Measurements from ENCODE around the gene SPON2.

Gene SPON2

DNA sequence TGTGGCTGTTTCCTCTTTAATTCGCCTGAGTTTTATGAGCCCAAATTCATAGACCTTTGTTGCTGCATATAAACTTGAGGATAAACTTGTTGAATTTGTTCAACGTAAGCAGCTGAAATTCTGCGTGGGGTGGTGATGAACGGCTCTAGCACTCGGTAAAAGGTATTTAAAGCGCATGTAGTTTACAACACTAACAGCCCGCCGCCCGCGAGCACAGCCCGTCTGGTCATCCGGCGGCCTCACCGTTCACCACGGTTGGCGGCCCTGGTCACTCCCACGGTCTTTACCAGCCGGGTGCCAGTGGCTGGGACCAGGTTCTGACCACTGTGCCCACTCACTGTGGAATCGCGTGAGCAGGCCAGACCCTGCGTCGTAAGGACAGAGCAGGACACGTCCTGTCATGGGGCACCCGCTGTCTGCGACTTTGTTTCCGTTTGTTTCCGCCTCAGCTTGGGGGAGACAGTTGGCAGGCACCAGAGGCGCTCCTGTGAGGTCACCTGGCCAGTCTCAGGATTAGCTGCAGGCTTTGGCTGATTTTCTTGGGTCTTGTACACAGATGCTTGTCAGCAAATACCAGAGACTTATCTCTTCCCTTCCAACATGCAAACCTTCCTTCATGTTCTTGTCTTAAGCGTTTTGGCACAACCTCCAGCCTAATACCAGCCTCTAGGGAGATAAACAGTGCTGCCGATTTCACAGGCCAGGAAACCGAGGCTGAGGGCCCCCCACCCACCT lies 36.8 kb upstream of the SPON2 start:
- H3K4me3 ChIP-seq (ENCODE audit: low read depth, low read length): no peak overlapping the region

GRCh38 chr4:1208266-1208961 lies 36.0 kb upstream of the SPON2 start:
- H3K4me3 ChIP-seq (ENCODE audit: low read depth, low read length): no peak overlapping the region

DNA sequence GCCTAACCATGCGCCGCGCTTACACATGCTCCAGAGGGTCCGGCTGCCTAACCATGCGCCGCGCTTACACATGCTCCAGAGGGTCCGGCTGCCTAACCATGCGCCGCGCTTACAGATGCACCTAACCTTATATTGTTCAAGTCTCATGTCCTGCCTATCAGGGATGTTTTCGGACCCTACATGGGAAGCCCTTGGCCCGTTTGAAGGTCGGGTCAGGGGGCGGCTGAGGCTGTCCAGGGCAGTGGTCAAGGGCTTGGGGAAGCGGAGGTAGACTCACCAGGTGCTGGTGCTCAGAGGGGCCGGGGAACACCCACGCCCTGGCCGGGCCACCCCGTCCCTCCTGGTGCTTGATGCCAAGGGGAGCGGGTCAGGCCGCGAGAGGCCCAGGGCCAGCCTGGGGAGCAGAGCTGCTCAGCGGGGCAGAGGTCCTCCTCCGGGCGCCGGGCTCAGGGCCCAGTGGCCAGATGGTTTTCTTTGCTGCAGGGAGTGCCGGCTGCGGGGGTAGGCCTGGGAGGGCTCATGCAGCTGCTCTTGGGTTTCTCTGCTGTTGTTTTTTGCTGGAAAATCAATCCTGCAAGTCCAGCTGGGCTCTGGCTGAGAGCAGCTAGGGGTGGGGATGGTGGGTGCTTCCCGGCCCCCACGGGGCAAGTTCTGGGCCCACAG lies 35.4 kb upstream of the SPON2 start:
- H3K4me3 ChIP-seq (ENCODE audit: low read depth, low read length): no peak overlapping the region

DNA sequence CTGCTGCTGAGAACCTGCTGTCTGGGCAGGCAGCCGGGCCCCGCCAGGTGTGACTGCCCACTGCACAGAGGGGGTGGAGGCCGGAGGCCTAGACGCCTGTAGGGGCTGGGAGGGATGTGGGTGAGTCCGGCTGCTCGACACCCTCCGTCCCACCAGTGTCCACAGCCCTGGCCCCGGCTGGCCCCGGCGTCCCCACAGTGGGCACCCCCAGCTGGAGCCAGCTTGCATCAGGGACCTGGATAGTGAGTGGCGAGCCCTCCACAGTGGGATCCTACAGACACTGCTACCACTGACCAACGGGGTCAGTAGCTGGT lies 34.7 kb upstream of the SPON2 start:
- H3K4me3 ChIP-seq (ENCODE audit: low read depth, low read length): no peak overlapping the region

DNA sequence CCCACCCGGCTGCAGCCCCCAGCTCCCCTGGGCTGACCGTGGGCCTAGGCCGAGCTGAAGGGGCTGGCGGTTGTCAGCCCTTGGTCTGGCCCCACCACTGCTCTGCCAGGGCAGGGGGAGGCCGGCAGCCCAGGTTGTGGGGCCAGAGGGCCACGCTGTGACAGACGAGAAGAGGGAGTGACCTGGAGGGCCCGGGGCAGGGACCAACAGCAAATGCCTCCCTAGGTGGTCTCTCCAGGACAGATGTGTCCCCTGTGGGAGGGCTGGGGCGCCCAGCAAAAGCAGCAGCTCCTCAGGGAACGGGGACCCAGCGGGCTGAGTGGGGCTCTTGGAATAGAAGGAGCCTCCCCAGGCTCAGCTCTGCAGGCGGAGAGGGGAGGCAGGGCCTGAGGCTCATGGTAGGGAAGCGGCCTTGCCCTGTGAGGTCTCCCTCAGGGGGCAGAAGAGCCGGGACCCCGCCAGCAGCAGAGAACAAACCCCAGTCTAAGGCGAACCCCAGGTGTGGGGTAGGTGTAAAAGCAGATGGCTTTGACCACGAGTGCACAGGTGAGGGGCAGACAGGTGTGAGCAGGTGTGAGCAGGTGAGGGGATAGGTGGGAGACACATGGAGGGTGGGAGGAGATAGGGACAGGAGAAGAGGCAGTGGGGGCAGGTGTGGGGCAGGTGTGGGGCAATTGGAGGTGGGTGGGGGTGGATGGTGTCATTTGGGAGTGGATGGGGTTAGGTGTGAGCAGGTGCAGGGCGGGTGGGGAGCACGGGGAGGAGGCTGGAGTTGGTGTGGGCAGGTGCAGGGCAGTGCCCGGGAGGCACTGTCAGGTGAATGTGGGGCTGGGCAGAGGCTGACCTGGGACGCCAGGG lies 34.1 kb upstream of the SPON2 start:
- no peak overlapping the region for H3K4me3 ChIP-seq (ENCODE audit: low read depth, low read length)

- no peak overlapping the region for H3K4me3 ChIP-seq (ENCODE audit: low read depth, low read length)
Measured at GRCh38 chr4:1205586-1206298, 33.4 kb upstream of the SPON2 start.

DNA sequence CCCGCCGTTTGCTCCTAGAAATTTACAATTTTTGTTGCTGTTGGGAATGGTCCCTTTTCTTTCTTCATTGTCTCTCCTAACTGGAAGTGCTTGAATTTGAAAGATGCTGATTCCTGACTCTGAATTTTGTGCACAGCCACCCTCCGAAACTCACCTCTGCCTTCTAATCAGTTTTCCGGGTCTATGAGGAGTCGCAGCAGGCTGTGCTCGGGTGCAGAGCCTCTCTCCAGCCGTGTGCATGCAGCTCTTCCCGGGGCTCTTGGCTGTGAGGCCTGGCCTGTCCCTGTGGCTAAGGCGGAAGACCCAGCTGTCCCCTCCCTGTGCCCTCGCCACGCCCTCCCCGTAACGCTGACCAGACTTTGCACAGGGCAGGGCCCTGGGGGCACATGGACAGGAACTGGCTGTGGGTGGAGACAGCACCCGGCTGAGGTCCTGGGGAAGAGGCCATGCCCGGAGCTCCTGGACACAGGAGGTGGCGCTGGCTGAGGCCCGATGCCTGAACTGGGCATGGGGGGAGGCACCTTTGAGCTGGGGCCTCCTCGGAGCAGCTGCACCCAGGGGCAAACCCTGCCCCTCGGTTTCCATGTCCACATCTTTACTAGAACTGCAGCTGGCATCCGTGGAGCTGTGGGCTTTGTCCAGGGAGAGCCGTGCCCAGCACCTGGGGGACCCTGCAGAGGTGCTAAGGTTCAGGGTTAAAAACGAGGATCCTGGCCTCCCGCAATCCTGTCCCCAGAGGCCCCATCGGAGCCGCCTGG lies 32.6 kb upstream of the SPON2 start:
- H3K4me3 ChIP-seq (ENCODE audit: low read depth, low read length): no peak overlapping the region

DNA sequence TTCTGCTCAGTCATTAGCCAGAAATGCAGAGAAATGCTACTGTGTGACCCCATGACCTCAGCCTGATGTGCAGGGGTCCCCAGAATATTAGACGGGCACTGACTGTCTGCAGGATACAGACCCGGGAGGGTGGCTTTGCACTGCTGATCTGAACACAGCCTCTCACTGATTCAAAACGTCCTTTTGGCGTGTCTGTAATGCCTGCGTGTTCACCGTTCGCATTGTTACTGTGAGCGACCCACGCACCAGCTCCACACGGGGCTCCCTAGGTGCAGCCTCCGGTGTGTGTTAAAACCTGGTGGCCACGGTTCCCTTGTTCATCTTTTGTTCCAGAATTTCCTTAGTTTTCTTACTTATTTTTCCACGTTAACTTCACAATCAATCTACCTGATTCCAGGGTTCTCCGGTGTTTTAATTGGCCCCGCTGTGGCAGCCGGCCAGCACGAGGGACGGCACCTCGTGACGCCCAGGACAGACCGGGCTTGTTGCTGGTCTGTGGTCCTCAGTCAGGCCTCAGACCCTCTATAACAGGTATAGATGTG lies 32.0 kb upstream of the SPON2 start:
- H3K4me3 ChIP-seq (ENCODE audit: low read depth, low read length): no peak overlapping the region

GRCh38 chr4:1203026-1203616 lies 30.7 kb upstream of the SPON2 start:
- no peak overlapping the region for H3K4me3 ChIP-seq (ENCODE audit: low read depth, low read length)

DNA sequence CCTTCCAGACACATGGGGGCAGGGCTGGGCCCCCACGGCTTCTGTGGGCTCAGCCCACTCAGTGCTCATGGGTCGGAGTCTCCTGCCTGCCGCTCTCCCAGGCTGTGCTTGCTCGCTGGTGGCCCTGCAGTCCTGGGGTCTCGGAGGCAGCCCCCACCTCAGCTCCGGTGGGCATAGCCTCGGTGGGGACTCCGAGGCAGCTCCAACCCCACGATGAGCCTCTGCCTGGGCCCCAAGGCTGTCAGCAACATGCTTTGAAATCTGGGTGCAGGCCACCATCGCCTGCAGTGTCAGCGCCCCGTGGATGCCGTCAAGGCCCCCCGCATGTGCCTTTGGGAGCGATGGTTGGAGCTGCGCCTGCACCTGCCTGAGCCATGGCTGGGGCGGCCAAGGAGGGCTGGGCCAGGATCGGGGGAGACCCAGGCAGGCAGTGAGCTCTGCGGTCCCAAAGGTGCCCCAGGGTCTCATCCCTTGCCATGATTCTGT lies 30.2 kb upstream of the SPON2 start:
- H3K4me3 ChIP-seq (ENCODE audit: low read depth, low read length): no peak overlapping the region

- no peak overlapping the region for H3K4me3 ChIP-seq (ENCODE audit: low read depth, low read length)
Measured at GRCh38 chr4:1201851-1202525, 29.6 kb upstream of the SPON2 start.

GRCh38 chr4:1200425-1201035 lies 28.1 kb upstream of the SPON2 start:
- H3K4me3 ChIP-seq (ENCODE audit: low read depth, low read length): no peak overlapping the region

DNA sequence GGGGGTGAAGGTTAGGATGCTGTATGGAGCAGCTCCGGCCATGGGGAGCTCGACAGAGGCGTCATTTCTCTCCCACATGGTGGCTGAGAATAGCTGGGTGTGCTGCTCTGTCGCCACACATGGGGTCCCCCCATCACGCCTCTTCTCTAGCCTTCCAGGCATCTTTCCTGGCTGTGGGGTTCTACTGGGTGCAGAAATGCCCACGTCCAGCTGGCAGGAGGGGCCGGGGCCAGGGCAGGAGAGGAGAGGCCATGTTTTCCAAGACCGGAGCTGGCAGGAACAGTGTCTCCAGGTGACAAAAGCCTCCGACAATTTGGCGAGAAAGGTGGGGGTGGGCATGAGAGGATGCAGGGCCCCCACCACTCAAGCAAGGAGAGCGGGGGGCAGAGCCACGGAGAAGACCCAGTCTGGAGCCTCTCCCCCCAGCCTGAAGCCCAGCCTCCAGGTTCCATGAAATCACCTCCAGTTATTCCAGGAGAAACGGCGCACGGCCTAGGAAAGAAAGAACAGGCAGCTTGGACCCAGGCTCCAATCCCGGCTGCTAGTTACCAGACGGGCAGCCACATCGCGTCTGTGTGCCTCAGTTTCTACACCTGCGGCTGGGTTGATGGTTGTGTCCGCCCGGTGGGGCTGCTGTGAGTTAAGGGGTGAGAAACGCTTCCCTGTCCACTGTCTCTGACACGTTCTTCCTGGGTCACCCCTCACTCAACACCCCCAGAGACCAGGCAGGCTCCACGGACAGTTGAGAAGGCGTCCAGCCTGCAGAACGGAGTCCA lies 27.4 kb upstream of the SPON2 start:
- H3K4me3 ChIP-seq (ENCODE audit: low read depth, low read length): no peak overlapping the region

DNA sequence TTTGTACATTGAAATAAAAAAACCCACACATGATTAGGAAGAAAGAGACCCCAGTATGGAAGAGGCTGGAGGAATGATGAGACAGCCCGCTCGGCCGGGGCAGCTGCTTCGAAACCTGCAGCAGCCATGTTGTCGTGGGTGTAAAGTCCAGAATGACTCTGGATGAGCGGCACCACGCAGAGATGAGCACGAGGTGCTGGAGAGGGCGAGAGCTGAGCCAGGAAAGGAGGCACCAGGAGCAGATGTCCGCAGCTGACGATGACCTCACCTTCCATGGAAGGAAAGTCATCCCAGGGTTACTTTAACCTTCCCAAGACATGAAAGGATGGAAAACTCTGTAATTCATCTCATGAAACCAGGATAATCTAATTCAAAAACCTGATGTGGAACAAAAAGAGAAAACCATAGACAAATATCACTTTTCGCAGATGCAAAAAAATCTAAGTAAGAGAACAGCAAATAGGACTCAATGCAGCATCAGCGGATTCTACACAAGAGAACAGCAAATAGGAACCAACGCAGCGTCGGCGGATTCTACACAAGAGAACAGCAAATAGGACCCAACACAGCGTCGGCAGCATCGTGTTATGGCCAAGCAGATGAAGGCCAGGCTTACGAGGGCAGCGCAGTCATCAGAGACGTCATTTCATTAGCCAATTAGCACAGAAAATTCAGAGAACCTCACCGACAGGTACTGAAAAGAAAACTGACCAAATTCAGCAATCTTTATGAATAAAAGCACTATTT lies 25.9 kb upstream of the SPON2 start:
- H3K4me3 ChIP-seq (ENCODE audit: low read depth, low read length): no peak overlapping the region

DNA sequence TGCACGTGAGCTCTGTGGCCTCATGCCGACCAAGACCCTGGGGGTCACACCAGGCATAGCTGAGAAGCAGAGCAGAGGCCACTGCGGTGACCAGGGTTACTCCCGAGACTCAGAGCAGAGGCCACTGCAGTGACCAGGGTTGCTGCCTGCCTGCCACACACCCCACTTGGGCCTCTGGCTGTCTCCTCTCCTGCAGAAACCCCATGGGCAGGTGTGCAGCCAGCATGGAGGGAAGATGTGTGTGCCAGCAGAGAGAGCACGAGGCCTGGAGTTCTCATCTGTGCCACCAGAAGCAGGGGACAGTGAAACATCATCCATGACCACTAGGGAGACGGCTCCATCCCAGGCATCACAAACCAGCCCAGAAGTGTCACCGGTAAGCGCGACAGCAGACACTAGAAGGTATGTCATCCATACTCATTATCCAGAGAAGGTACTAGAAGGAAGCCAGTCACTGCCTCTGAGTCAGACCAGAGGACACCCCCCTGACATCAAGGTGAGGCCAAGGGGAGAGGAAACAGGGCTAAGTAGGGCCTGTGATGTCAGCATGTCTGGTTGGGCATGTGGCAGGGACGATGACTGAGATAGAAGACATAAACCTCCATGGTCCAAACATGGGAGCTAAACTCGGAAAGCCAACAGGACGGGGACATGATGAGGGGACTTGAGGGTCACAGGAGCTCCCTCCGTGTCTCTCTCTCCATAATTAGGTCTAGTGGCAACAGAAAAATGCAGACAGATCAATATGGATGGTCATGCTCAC lies 24.2 kb upstream of the SPON2 start:
- no peak overlapping the region for H3K4me3 ChIP-seq (ENCODE audit: low read depth, low read length)

DNA sequence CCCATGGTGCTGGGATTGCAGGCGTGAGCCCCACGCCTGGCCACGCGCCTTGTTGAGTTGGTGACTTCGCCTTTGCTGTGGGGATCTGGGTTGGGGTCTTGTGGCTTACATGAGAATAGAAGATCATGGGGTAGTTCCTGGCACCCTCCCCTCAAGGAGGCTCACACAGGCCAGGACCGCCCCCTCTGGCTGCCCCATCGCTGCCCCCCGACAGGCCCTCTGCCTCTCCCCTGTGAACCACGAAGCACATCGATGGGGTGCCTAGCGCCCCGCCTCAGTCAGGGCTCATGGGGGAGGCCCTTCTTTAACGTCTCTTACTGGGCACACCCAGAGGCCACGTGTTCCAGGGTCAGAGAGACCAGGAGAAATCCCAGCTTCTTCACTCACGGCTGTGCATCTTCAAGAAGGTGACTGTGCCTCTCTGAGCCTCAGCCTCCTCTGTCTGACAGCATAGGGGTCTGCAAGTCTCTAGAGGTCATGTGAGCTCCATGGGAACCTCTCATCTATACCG lies 23.6 kb upstream of the SPON2 start:
- no peak overlapping the region for H3K4me3 ChIP-seq (ENCODE audit: low read depth, low read length)
